IMR-90 (cell line): ENCODE measurements around the gene CFAP61. TPM values are rescaled to one million over a fixed set of nuclear protein-coding genes. Genes with fewer than 3 reads are reported as not detected.

Experiments used
- ATAC-seq: fragments of 200-7000 bp; cut with Tn5 transposase; 2 replicates; pipeline ENCODE4 v1.9.1; 2020; ENCODE audit warnings: low read depth, mild to moderate bottlenecking, moderate library complexity
- BruUV-seq: library from RNA; stranded (reverse); fragments of 400-500 nt; replicated peaks from 2 replicates; lab custom pipeline; 2021; lab: Mats Ljungman, UMichigan
- CTCF ChIA-PET: fragments of 300-600 bp; formaldehyde crosslinking; extraction: SDS; loops from one replicate; lab custom pipeline; 2021; ENCODE audit warnings: antibody characterized with exemption; lab: Yijun Ruan, JAX
- POLR2A ChIA-PET: fragments of 300-600 bp; sonication (Branson Sonifier 250); formaldehyde crosslinking; loops from one replicate; lab custom pipeline; 2022; ENCODE audit warnings: antibody characterized with exemption; ENCODE audit not compliant: unreplicated experiment; lab: Charles Lee
- DNase-seq: peaks from one replicate; pipeline ENCODE4 v3.0.0; 2013
- H2AFZ ChIP-seq: replicated peaks from 2 replicates; pipeline ENCODE3; 2013; ENCODE audit warnings: low read length, mild to moderate bottlenecking; ENCODE audit not compliant: poor library complexity
- H2AK5ac ChIP-seq: 2 replicates; pipeline ENCODE4 v1.6.1; 2013; ENCODE audit warnings: low read depth, low read length, inconsistent platforms
- H2AK9ac ChIP-seq: replicated peaks from 2 replicates; pipeline ENCODE3; 2013; ENCODE audit warnings: mild to moderate bottlenecking, low read depth, low read length, moderate library complexity; ENCODE audit not compliant: poor library complexity
- H2BK120ac ChIP-seq: 2 replicates; pipeline ENCODE4 v1.6.1; 2013; ENCODE audit warnings: low read depth, low read length, inconsistent platforms
- H2BK15ac ChIP-seq: 3 replicates; pipeline ENCODE4 v1.6.1; 2013; ENCODE audit warnings: low read depth, low read length, inconsistent platforms
- H2BK20ac ChIP-seq: 2 replicates; pipeline ENCODE4 v1.6.1; 2013; ENCODE audit warnings: low read depth, mild to moderate bottlenecking, inconsistent platforms, low read length, moderate library complexity
- H2BK5ac ChIP-seq: 2 replicates; pipeline ENCODE4 v1.6.1; 2013; ENCODE audit warnings: mild to moderate bottlenecking, low read depth, low read length, inconsistent platforms; ENCODE audit not compliant: poor library complexity, severe bottlenecking
- H3K14ac ChIP-seq: replicated peaks from 2 replicates; pipeline ENCODE4 v1.6.1; 2013; ENCODE audit warnings: low read depth, low read length, inconsistent platforms
- H3K18ac ChIP-seq: 2 replicates; pipeline ENCODE4 v1.6.1; 2013; ENCODE audit warnings: low read depth, low read length, control low read depth
- H3K23ac ChIP-seq: 2 replicates; pipeline ENCODE4 v1.6.1; 2013; ENCODE audit warnings: low read depth, low read length, inconsistent platforms
- H3K27ac ChIP-seq: 2 replicates; pipeline ENCODE4 v1.5.1; 2013; ENCODE audit warnings: mild to moderate bottlenecking, control low read depth, low read length; ENCODE audit not compliant: insufficient read depth
- H3K27me3 ChIP-seq: 2 replicates; pipeline ENCODE4 v1.6.1; 2013; ENCODE audit warnings: low read length; ENCODE audit not compliant: control insufficient read depth, insufficient read depth
- H3K36me3 ChIP-seq: 2 replicates; pipeline ENCODE4 v1.6.1; 2013; ENCODE audit warnings: low read length, mixed read lengths; ENCODE audit not compliant: control insufficient read depth, insufficient read depth
- H3K4ac ChIP-seq: 2 replicates; pipeline ENCODE4 v1.6.1; 2013; ENCODE audit warnings: low read depth, low read length, inconsistent platforms
- H3K4me1 ChIP-seq: 2 replicates; pipeline ENCODE4 v1.6.1; 2013; ENCODE audit warnings: low read length, mixed read lengths; ENCODE audit not compliant: control insufficient read depth, insufficient read depth
- H3K4me2 ChIP-seq: 2 replicates; pipeline ENCODE4 v1.6.1; 2013; ENCODE audit warnings: low read depth, mild to moderate bottlenecking, control low read depth, low read length, moderate library complexity
- H3K4me3 ChIP-seq: 2 replicates; pipeline ENCODE4 v1.5.1; 2013; ENCODE audit warnings: low read depth, mild to moderate bottlenecking, control low read depth, low read length, moderate library complexity; ENCODE audit not compliant: insufficient read depth
- H3K56ac ChIP-seq: 2 replicates; pipeline ENCODE4 v1.6.1; 2013; ENCODE audit warnings: low read length, inconsistent platforms; ENCODE audit not compliant: insufficient read depth; ENCODE audit errors: extremely low read depth
- H3K79me1 ChIP-seq, 2 experiments: 2 replicates each; pipeline ENCODE4 v1.6.1; 2013; ENCODE audit warnings: low read length in 2 of 2, inconsistent platforms in 1 of 2, low read depth in 1 of 2
- H3K9ac ChIP-seq: 2 replicates; pipeline ENCODE4 v1.6.1; 2013; ENCODE audit warnings: low read depth, low read length, control low read depth
- H3K9me1 ChIP-seq: 2 replicates; pipeline ENCODE4 v1.6.1; 2013; ENCODE audit warnings: low read length, inconsistent platforms; ENCODE audit not compliant: insufficient read depth
- H3K9me3 ChIP-seq: 2 replicates; pipeline ENCODE4 v1.6.1; 2013; ENCODE audit warnings: low read length; ENCODE audit not compliant: control insufficient read depth, insufficient read depth
- H4K20me1 ChIP-seq: 2 replicates; pipeline ENCODE4 v1.6.1; 2013; ENCODE audit warnings: low read length, inconsistent platforms; ENCODE audit not compliant: insufficient read depth
- H4K5ac ChIP-seq: 2 replicates; pipeline ENCODE4 v1.6.1; 2013; ENCODE audit warnings: mild to moderate bottlenecking, low read depth, low read length, control low read depth
- H4K8ac ChIP-seq, 2 experiments: 2 replicates each; pipeline ENCODE4 v1.6.1; 2013; ENCODE audit warnings: low read depth in 2 of 2, low read length in 2 of 2, control low read depth in 1 of 2, inconsistent platforms in 1 of 2
- H4K91ac ChIP-seq: 2 replicates; pipeline ENCODE4 v1.6.1; 2013; ENCODE audit warnings: low read depth, low read length, inconsistent platforms; ENCODE audit not compliant: insufficient read depth
- BHLHE40 ChIP-seq: fragments of 150-350 bp; IDR thresholded peaks from 2 replicates; pipeline ENCODE4 v1.6.1; 2016; ENCODE audit warnings: mild to moderate bottlenecking, low read depth, low read length
- CHD1 ChIP-seq: IDR thresholded peaks from 2 replicates; pipeline ENCODE4 v1.6.1; 2012; ENCODE audit warnings: low read depth, low read length, improper control_type of control experiment
- ELK1 ChIP-seq: fragments of 150-350 bp; IDR thresholded peaks from 2 replicates; pipeline ENCODE4 v1.6.1; 2016; ENCODE audit warnings: low read depth, mild to moderate bottlenecking, low read length, moderate library complexity, borderline replicate concordance
- FOS ChIP-seq: fragments of 150-350 bp; IDR thresholded peaks from 2 replicates; pipeline ENCODE4 v1.6.1; 2016; ENCODE audit warnings: low read depth, low read length
- MAFK ChIP-seq: IDR thresholded peaks from 2 replicates; pipeline ENCODE4 v1.6.1; 2012; ENCODE audit warnings: low read depth, low read length, improper control_type of control experiment
- MAZ ChIP-seq: IDR thresholded peaks from 2 replicates; pipeline ENCODE4 v1.6.1; 2012; ENCODE audit warnings: low read depth, mild to moderate bottlenecking, low read length, improper control_type of control experiment, moderate library complexity, borderline replicate concordance
- MXI1 ChIP-seq: IDR thresholded peaks from 2 replicates; pipeline ENCODE4 v1.6.1; 2012; ENCODE audit warnings: low read depth, mild to moderate bottlenecking, low read length, moderate library complexity, borderline replicate concordance
- RCOR1 ChIP-seq: IDR thresholded peaks from 2 replicates; pipeline ENCODE4 v1.6.1; 2012; ENCODE audit warnings: mild to moderate bottlenecking, low read length, improper control_type of control experiment; ENCODE audit not compliant: insufficient replicate concordance
- SMC3 ChIP-seq: fragments of 150-350 bp; IDR thresholded peaks from 2 replicates; pipeline ENCODE4 v1.6.1; 2016; ENCODE audit warnings: low read depth, mild to moderate bottlenecking, antibody characterized with exemption, low read length, moderate library complexity
- WGBS, 2 experiments: methylation state at CpG; one replicate each; pipeline versions ENCODE4 v1.1.5 to v1.1.7; 2013; ENCODE audit warnings: missing lambda C conversion rate in 2 of 2; ENCODE audit not compliant: insufficient read length in 1 of 2; ENCODE audit errors: extremely low coverage in 2 of 2; 5-methylcytosine and 5-hydroxymethylcytosine counted together
- dilution Hi-C: fragments of 300-500 bp; cut with HindIII; formaldehyde crosslinking; loops from one replicate; pipeline ENCODE4 v1.14.3; 2018; ENCODE audit warnings: low sequenced_read_pairs; ENCODE audit not compliant: unreplicated experiment
- in situ Hi-C: fragments of 300-500 bp; cut with MboI; formaldehyde crosslinking; loops from 3 replicates; pipeline ENCODE4 v1.14.3; 2019; ENCODE audit warnings: low sequenced_read_pairs, inconsistent platforms, mixed read lengths
- intact Hi-C: fragments of 100-400 bp; cut with micrococcal nuclease; formaldehyde crosslinking; loops from 2 replicates; pipeline ENCODE4 v1.10.0; 2022
- polyA plus RNA-seq, 3 experiments: library from polyadenylated mRNA; depleted of rRNA; stranded (reverse); fragments of >200 nt; gene quantifications; 2 replicates each; pipeline ENCODE4 v1.2.3, GENCODE V29; 2012; ENCODE audit warnings: low replicate concordance in 1 of 3
- total RNA-seq: library from RNA; depleted of rRNA; stranded (reverse); fragments of >200 nt; gene quantifications from 2 replicates; pipeline ENCODE4 v1.2.3, GENCODE V29; 2012

CFAP61 gene
- total and polyA plus RNA-seq, 2 of the 4 experiments (the other 2 are of a cell fraction) = 0.07 TPM; not detected in 1

- no peak for TF ChIP-seq MAFK
These were observed 310.6 kb downstream of the CFAP61 start (continued) for GRCh38 chr20:20362774-20363433.

- BruUV-seq = no TSS peak
- Histone ChIP-seq H3K36me3 (no peaks in the 10 kb centered on the region), H2BK20ac (no peak overlapping the region), H4K91ac (no peak overlapping the region), H3K4ac (no peak overlapping the region), H2AK9ac (no peak overlapping the region), H3K27ac (no peak overlapping the region), H4K20me1 (no peaks in the 10 kb centered on the region), H3K9me3 (peaks cover 3% of the 10 kb centered on the region; the same call in 1 of the 2 replicates), H2AFZ (no peak overlapping the region), H3K9me1 (no peaks in the 10 kb centered on the region), H3K23ac (no peak overlapping the region), H3K14ac (no peak overlapping the region), H3K56ac (no peak overlapping the region), H3K9ac (no peak overlapping the region), H3K79me1 (no peaks in the 10 kb centered on the region), H3K4me3 (no peak overlapping the region), H2AK5ac (no peak overlapping the region), H3K18ac (no peak overlapping the region), H3K27me3 (peaks cover 73% of the 10 kb centered on the region), H4K8ac (no peak overlapping the region), H3K4me1 (peaks cover under 1% of the 10 kb centered on the region; the same call in 1 of the 2 replicates), H2BK15ac (no peak overlapping the region), H4K5ac (no peak overlapping the region), H2BK5ac (no peak overlapping the region), H3K4me2 (no peak overlapping the region; the same call in 1 of the 2 replicates), H2BK120ac (no peak overlapping the region)
- POLR2A ChIA-PET = no interaction called here
- CTCF ChIA-PET = no interaction called here
- intact Hi-C loops = no loop called here
- 0% methylated on average over 1 of the region's 15 CpGs; no CpG with 5 or more reads in 1 of the 2 experiments for WGBS, 2 experiments
- ATAC-seq (no peak), DNase-seq (no peak)
- in situ Hi-C loops = loop anchor here (5.0 kb wide), 1 partner anchor 204 kb away; no protein-coding TSS in a partner anchor
- dilution Hi-C loops = no loop called here
- TF ChIP-seq MAFK (no peak), SMC3 (no peak), FOS (no peak), MAZ (no peak), RCOR1 (no peak), BHLHE40 (no peak), ELK1 (no peak), MXI1 (no peak), CHD1 (no peak)
These were observed 311.1 kb downstream of the CFAP61 start for GRCh38 chr20:20363434-20363798.
